H9 (cell line): ENCODE results near the gene PNPLA6. TPM values are rescaled to one million over a fixed set of nuclear protein-coding genes. Genes with fewer than 3 reads are reported as not detected.

Experiments used
- DNase-seq: peaks from one replicate; pipeline ENCODE4 v3.0.0-alpha.2; 2017
- H2AFZ ChIP-seq: one replicate; pipeline ENCODE4 v1.6.1; 2013; ENCODE audit warnings: mild to moderate bottlenecking, low read length, control low read depth, moderate library complexity
- H2AK5ac ChIP-seq: 2 replicates; pipeline ENCODE4 v1.6.1; 2013; ENCODE audit warnings: low read length, control low read depth, mixed read lengths; ENCODE audit not compliant: insufficient read length
- H2BK120ac ChIP-seq: one replicate; pipeline ENCODE4 v1.6.1; 2013; ENCODE audit warnings: low read depth, mild to moderate bottlenecking, low read length, control low read depth, inconsistent platforms; ENCODE audit not compliant: poor library complexity, severe bottlenecking
- H2BK12ac ChIP-seq: 2 replicates; pipeline ENCODE4 v1.6.1; 2013; ENCODE audit warnings: low read length, control low read depth, mixed read lengths, low read depth; ENCODE audit not compliant: insufficient read length
- H2BK15ac ChIP-seq: 2 replicates; pipeline ENCODE4 v1.6.1; 2013; ENCODE audit warnings: low read depth, low read length, control low read depth
- H2BK20ac ChIP-seq: one replicate; pipeline ENCODE4 v1.6.1; 2013; ENCODE audit warnings: low read depth, mild to moderate bottlenecking, low read length, control low read depth, inconsistent platforms; ENCODE audit not compliant: poor library complexity, severe bottlenecking
- H2BK5ac ChIP-seq: 2 replicates; pipeline ENCODE4 v1.6.1; 2013; ENCODE audit warnings: low read length, control low read depth, mixed read lengths; ENCODE audit not compliant: insufficient read length
- H3K14ac ChIP-seq: 2 replicates; pipeline ENCODE4 v1.6.1; 2013; ENCODE audit warnings: low read length, control low read depth; ENCODE audit not compliant: insufficient read depth
- H3K18ac ChIP-seq: 2 replicates; pipeline ENCODE4 v1.6.1; 2013; ENCODE audit warnings: low read depth, mild to moderate bottlenecking, mixed read lengths, low read length, control low read depth; ENCODE audit not compliant: insufficient read length
- H3K23ac ChIP-seq: 2 replicates; pipeline ENCODE4 v1.6.1; 2013; ENCODE audit warnings: low read length, control low read depth, mixed read lengths, low read depth; ENCODE audit not compliant: insufficient read length
- H3K23me2 ChIP-seq: 2 replicates; pipeline ENCODE4 v1.6.1; 2013; ENCODE audit warnings: low read depth, mild to moderate bottlenecking, mixed read lengths, low read length, control low read depth; ENCODE audit not compliant: insufficient read length, poor library complexity, severe bottlenecking
- H3K27ac ChIP-seq: 2 replicates; pipeline ENCODE4 v1.5.1; 2013; ENCODE audit warnings: low read length, control low read depth, mixed read lengths, low read depth; ENCODE audit not compliant: insufficient read length
- H3K27me3 ChIP-seq: 2 replicates; pipeline ENCODE4 v1.6.1; 2013; ENCODE audit warnings: low read length, control low read depth, inconsistent platforms; ENCODE audit not compliant: insufficient read depth
- H3K4ac ChIP-seq: 2 replicates; pipeline ENCODE4 v1.6.1; 2013; ENCODE audit warnings: low read depth, mild to moderate bottlenecking, control low read depth, inconsistent platforms, low read length, moderate library complexity
- H3K4me1 ChIP-seq: 2 replicates; pipeline ENCODE4 v1.6.1; 2013; ENCODE audit warnings: low read length, control low read depth, inconsistent platforms; ENCODE audit not compliant: insufficient read depth
- H3K4me2 ChIP-seq: 2 replicates; pipeline ENCODE4 v1.6.1; 2013; ENCODE audit warnings: low read length, control low read depth, mixed read lengths; ENCODE audit not compliant: insufficient read length, insufficient read depth
- H3K56ac ChIP-seq: 2 replicates; pipeline ENCODE4 v1.6.1; 2013; ENCODE audit warnings: low read depth, mild to moderate bottlenecking, mixed read lengths, low read length, control low read depth; ENCODE audit not compliant: insufficient read length
- H3K79me1 ChIP-seq: 2 replicates; pipeline ENCODE4 v1.6.1; 2013; ENCODE audit warnings: low read depth, mild to moderate bottlenecking, moderate library complexity, low read length, control low read depth, inconsistent platforms; ENCODE audit not compliant: insufficient read depth, poor library complexity, severe bottlenecking
- H3K79me2 ChIP-seq: 2 replicates; pipeline ENCODE4 v1.6.1; 2013; ENCODE audit warnings: low read length, control low read depth, inconsistent platforms; ENCODE audit not compliant: insufficient read depth
- H3K9ac ChIP-seq: 2 replicates; pipeline ENCODE4 v1.6.1; 2013; ENCODE audit warnings: low read length, control low read depth, mixed read lengths; ENCODE audit not compliant: insufficient read length; ENCODE audit errors: extremely low read depth
- H3K9me3 ChIP-seq: one replicate; pipeline ENCODE4 v1.6.1; 2013; ENCODE audit warnings: low read depth, low read length, inconsistent platforms; ENCODE audit not compliant: control insufficient read depth
- H3T11ph ChIP-seq: one replicate; pipeline ENCODE4 v1.6.1; 2013; ENCODE audit warnings: mild to moderate bottlenecking, low read length, control low read depth, inconsistent platforms
- H4K20me1 ChIP-seq: one replicate; pipeline ENCODE4 v1.6.1; 2013; ENCODE audit not compliant: control insufficient read depth, insufficient read length, insufficient read depth
- H4K5ac ChIP-seq: 2 replicates; pipeline ENCODE4 v1.6.1; 2013; ENCODE audit warnings: low read depth, mild to moderate bottlenecking, mixed read lengths, low read length, control low read depth; ENCODE audit not compliant: insufficient read length
- H4K8ac ChIP-seq: replicated peaks from 2 replicates; pipeline ENCODE4 v1.6.1; 2013; ENCODE audit warnings: low read length, control low read depth, mixed read lengths, low read depth; ENCODE audit not compliant: insufficient read length
- H4K91ac ChIP-seq: 2 replicates; pipeline ENCODE4 v1.6.1; 2013; ENCODE audit warnings: low read depth, mild to moderate bottlenecking, moderate library complexity, mixed read lengths, low read length, control low read depth; ENCODE audit not compliant: insufficient read length
- H3K27ac Mint-ChIP-seq, 3 experiments: 2 replicates in 2 of 3; 3 replicates in 1 of 3; pipeline ENCODE4 v1.8.0; 2020 to 2021; ENCODE audit warnings: mixed read lengths in 3 of 3, mild to moderate bottlenecking in 1 of 3, moderate library complexity in 1 of 3
- H3K27me3 Mint-ChIP-seq: 2 replicates; pipeline ENCODE4 v1.8.0; 2021; ENCODE audit warnings: low read depth, mild to moderate bottlenecking, moderate library complexity, mixed read lengths
- H3K36me3 Mint-ChIP-seq, 3 experiments: 2 replicates in 2 of 3; 3 replicates in 1 of 3; pipeline ENCODE4 v1.8.0; 2020 to 2021; ENCODE audit warnings: low read depth in 3 of 3, mixed read lengths in 3 of 3; ENCODE audit not compliant: insufficient read depth in 1 of 3
- H3K4me1 Mint-ChIP-seq, 2 experiments: 2 replicates each; pipeline ENCODE4 v1.8.0; 2020; ENCODE audit warnings: mixed read lengths in 2 of 2
- H3K4me3 Mint-ChIP-seq, 2 experiments: 2 replicates in 1 of 2; 3 replicates in 1 of 2; pipeline ENCODE4 v1.8.0; 2020 to 2021; ENCODE audit warnings: mild to moderate bottlenecking in 2 of 2, mixed read lengths in 2 of 2, moderate library complexity in 1 of 2
- H3K9me3 Mint-ChIP-seq, 2 experiments: 2 replicates in 1 of 2; 3 replicates in 1 of 2; pipeline ENCODE4 v1.8.0; 2020; ENCODE audit warnings: mild to moderate bottlenecking in 2 of 2, mixed read lengths in 2 of 2, moderate library complexity in 1 of 2
- CTCF ChIP-seq: fragments of 200-600 bp; sonication (generic); conservative IDR thresholded peaks from 3 replicates; pipeline ENCODE4 v1.8.0; 2021; ENCODE audit warnings: antibody characterized with exemption, mild to moderate bottlenecking
- WGBS: extraction: QIAGEN DNeasy Blood & Tissue Kit; methylation state at CpG from one replicate; pipeline ENCODE4 v1.1.7; 2013; ENCODE audit warnings: missing lambda C conversion rate, low lambda C conversion rate, mixed read lengths; ENCODE audit not compliant: insufficient read length; ENCODE audit errors: extremely low coverage; 5-methylcytosine and 5-hydroxymethylcytosine counted together
- total RNA-seq: library from RNA; stranded (reverse); gene quantifications from 2 replicates; pipeline ENCODE4 v1.2.1, GENCODE V29; 2021

PNPLA6 gene
- total RNA-seq, 1 experiment from 2014 or later = 130 TPM

GRCh38 chr19:7519361-7520130 is 16.0 kb upstream of the PNPLA6 start:
- 0 out of 2 replicates have a peak, but pooled peaks cover 2% of the 10 kb centered on the region for H3K79me2 ChIP-seq
- peaks cover 21% of the 10 kb centered on the region for H3K23me2 ChIP-seq
- H3K14ac ChIP-seq = no peak overlapping the region
- H4K91ac ChIP-seq = no peak overlapping the region
- Mint-ChIP-seq H3K27ac (peak overlapping the region in 1 of 3 experiments; percentile 59; a peak in 1 of 7 replicates), H3K27me3 (no peaks in the 10 kb centered on the region; the same call in 1 of the 2 replicates), H3K4me1 (peaks cover 18 to 26% of the 10 kb centered on the region in 2 experiments), H3K9me3 (no peaks in the 10 kb centered on the region; a peak in 1 of 5 replicates), H3K36me3 (peaks cover 3 to 18% (median 13%) of the 10 kb centered on the region in 3 experiments; a peak in 5 of 7 replicates), H3K4me3 (0 out of 5 replicates have a peak overlapping the region, but pooled peaks of 1 of the 2 experiments have one; percentile 71)
- H3K27me3 ChIP-seq = no peaks in the 10 kb centered on the region
- H3K4ac ChIP-seq = no peak overlapping the region
- no peak overlapping the region for H3T11ph ChIP-seq
- H4K20me1 ChIP-seq = no peaks in the 10 kb centered on the region
- no CpG with 5 or more reads among the region's 74 CpGs for WGBS
- no peak overlapping the region for H3K4me2 ChIP-seq
- H4K5ac ChIP-seq = no peak overlapping the region
- H2BK12ac ChIP-seq = no peak overlapping the region
- no peak overlapping the region for H2AFZ ChIP-seq
- H4K8ac ChIP-seq = no peak overlapping the region
- no peak overlapping the region for H2AK5ac ChIP-seq
- H2BK120ac ChIP-seq = no peak overlapping the region
- TF ChIP-seq CTCF = no peak
- H3K9ac ChIP-seq = no peak overlapping the region
- DNase-seq = no peak
- H3K56ac ChIP-seq = no peak overlapping the region
- H3K9me3 ChIP-seq = no peaks in the 10 kb centered on the region
- no peak overlapping the region for H3K27ac ChIP-seq
- H3K18ac ChIP-seq = no peak overlapping the region
- H3K23ac ChIP-seq = no peak overlapping the region
- H2BK20ac ChIP-seq = no peak overlapping the region
- peaks cover 4% of the 10 kb centered on the region; the same call in 1 of the 2 replicates for H3K4me1 ChIP-seq
- no peak overlapping the region for H2BK15ac ChIP-seq
- no peaks in the 10 kb centered on the region for H3K79me1 ChIP-seq
- no peak overlapping the region for H2BK5ac ChIP-seq
